ENCODE data around the gene SYK. TPM values are rescaled to one million over a fixed set of nuclear protein-coding genes. Genes with fewer than 3 reads are reported as not detected.

Gene SYK
- total RNA-seq, 1 experiment from 2014 or later = 5.9 TPM

- TF ChIP-seq, protein P1, sequence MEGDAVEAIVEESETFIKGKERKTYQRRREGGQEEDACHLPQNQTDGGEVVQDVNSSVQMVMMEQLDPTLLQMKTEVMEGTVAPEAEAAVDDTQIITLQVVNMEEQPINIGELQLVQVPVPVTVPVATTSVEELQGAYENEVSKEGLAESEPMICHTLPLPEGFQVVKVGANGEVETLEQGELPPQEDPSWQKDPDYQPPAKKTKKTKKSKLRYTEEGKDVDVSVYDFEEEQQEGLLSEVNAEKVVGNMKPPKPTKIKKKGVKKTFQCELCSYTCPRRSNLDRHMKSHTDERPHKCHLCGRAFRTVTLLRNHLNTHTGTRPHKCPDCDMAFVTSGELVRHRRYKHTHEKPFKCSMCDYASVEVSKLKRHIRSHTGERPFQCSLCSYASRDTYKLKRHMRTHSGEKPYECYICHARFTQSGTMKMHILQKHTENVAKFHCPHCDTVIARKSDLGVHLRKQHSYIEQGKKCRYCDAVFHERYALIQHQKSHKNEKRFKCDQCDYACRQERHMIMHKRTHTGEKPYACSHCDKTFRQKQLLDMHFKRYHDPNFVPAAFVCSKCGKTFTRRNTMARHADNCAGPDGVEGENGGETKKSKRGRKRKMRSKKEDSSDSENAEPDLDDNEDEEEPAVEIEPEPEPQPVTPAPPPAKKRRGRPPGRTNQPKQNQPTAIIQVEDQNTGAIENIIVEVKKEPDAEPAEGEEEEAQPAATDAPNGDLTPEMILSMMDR (IDR thresholded peaks at IDR 0.05; ENCODE audit: unreplicated experiment) = no peak
- intact Hi-C loops (cut with micrococcal nuclease) = no loop called here
- ChIA-PET CTCF (interaction anchor here (0.8 kb wide), 1 partner anchor 9 kb away, joined by 4 read pairs; no protein-coding TSS in a partner anchor), POLR2A (interaction anchor here (0.6 kb wide), 1 partner anchor 558 kb away, joined by 3 read pairs; no protein-coding TSS in a partner anchor)
- no peaks in the 10 kb centered on the region for H3K27me3 Mint-ChIP-seq (ENCODE audit: insufficient read depth, unreplicated experiment)
- no peaks in the 10 kb centered on the region for H3K36me3 Mint-ChIP-seq (ENCODE audit: insufficient read depth, unreplicated experiment)
- BruUV-seq (replicated peaks) = no TSS peak
- H3K27ac Mint-ChIP-seq (ENCODE audit: low read depth, unreplicated experiment) = no peak overlapping the region
- no peaks in the 10 kb centered on the region for H3K9me3 Mint-ChIP-seq (ENCODE audit: unreplicated experiment)
- H3K4me3 Mint-ChIP-seq (ENCODE audit: unreplicated experiment) = no peak overlapping the region
- DNase-seq (ENCODE audit: unreplicated experiment) = no peak
- peaks cover 22% of the 10 kb centered on the region for H3K4me1 Mint-ChIP-seq (ENCODE audit: insufficient read depth, unreplicated experiment)
Measured at GRCh38 chr9:90927496-90927895, 125.9 kb downstream of the SYK start.

- Mint-ChIP-seq H3K4me1 (ENCODE audit: insufficient read depth, unreplicated experiment) (peaks cover 15% of the 10 kb centered on the region), H3K4me3 (ENCODE audit: unreplicated experiment) (no peak overlapping the region), H3K9me3 (ENCODE audit: unreplicated experiment) (no peaks in the 10 kb centered on the region), H3K36me3 (ENCODE audit: insufficient read depth, unreplicated experiment) (no peaks in the 10 kb centered on the region), H3K27ac (ENCODE audit: low read depth, unreplicated experiment) (no peak overlapping the region), H3K27me3 (ENCODE audit: insufficient read depth, unreplicated experiment) (no peaks in the 10 kb centered on the region)
- no TSS peak for BruUV-seq (replicated peaks)
- intact Hi-C loops (cut with micrococcal nuclease) = no loop called here
- ChIA-PET POLR2A (interaction anchor here (1.6 to 2.5 kb wide), 2 partner anchors 9 to 14 kb away, joined by 7 read pairs; no protein-coding TSS in a partner anchor), CTCF (interaction anchor here (0.6 to 1.1 kb wide), 3 partner anchors 8 to 466 kb away, joined by 3 to 5 read pairs (median 4); no protein-coding TSS in a partner anchor)
- no peak for DNase-seq (ENCODE audit: unreplicated experiment)
- TF ChIP-seq, protein P1 (IDR thresholded peaks at IDR 0.05; ENCODE audit: unreplicated experiment) = no peak
Measured at GRCh38 chr9:90929626-90930025, 128.0 kb downstream of the SYK start.

GRCh38 chr9:90933468-90933867 is 131.8 kb downstream of the SYK start:
- Mint-ChIP-seq H3K27ac (ENCODE audit: low read depth, unreplicated experiment) (no peak overlapping the region), H3K9me3 (ENCODE audit: unreplicated experiment) (no peaks in the 10 kb centered on the region), H3K36me3 (ENCODE audit: insufficient read depth, unreplicated experiment) (no peaks in the 10 kb centered on the region), H3K4me1 (ENCODE audit: insufficient read depth, unreplicated experiment) (peaks cover 14% of the 10 kb centered on the region), H3K27me3 (ENCODE audit: insufficient read depth, unreplicated experiment) (no peaks in the 10 kb centered on the region), H3K4me3 (ENCODE audit: unreplicated experiment) (no peak overlapping the region)
- TF ChIP-seq, protein P1 (IDR thresholded peaks at IDR 0.05; ENCODE audit: unreplicated experiment) = no peak
- no peak for DNase-seq (ENCODE audit: unreplicated experiment)
- ChIA-PET CTCF (interaction anchor here (1.2 kb wide), 1 partner anchor 10 kb away, joined by 5 read pairs; no protein-coding TSS in a partner anchor), POLR2A (no interaction called here)
- no TSS peak for BruUV-seq (replicated peaks)
- intact Hi-C loops (cut with micrococcal nuclease) = no loop called here

DNA sequence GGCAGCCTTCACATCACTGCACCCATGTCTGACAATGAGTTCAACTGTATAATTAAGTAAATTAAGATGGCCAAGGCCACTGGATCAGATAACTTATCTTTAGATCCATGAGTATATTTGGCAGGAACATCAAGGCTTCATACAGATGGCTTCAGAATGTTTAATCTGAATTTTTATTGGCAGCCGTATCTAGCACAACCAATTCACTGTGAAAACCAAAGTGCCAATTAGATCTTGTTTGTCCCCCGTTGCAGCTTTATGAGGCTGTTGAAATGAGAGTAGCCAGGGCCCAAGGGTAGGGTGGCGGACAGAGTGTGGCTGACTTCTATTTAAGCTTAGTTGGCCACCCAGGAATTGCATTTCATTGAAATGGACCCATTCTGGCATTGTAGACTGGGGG is 137.7 kb downstream of the SYK start:
- no peak overlapping the region for H3K4me3 Mint-ChIP-seq (ENCODE audit: unreplicated experiment)
- peaks cover 33% of the 10 kb centered on the region for H3K4me1 Mint-ChIP-seq (ENCODE audit: insufficient read depth, unreplicated experiment)
- TF ChIP-seq, protein P1 (IDR thresholded peaks at IDR 0.05; ENCODE audit: unreplicated experiment) = no peak
- no TSS peak for BruUV-seq (replicated peaks)
- ChIA-PET CTCF (interaction anchor here (0.6 to 0.9 kb wide), 2 partner anchors 34 to 513 kb away, joined by 3 to 4 read pairs; no protein-coding TSS in a partner anchor), POLR2A (interaction anchor here (0.8 to 1.3 kb wide), 2 partner anchors 18 to 31 kb away, joined by 3 read pairs; no protein-coding TSS in a partner anchor)
- no peak for DNase-seq (ENCODE audit: unreplicated experiment)
- no peaks in the 10 kb centered on the region for H3K36me3 Mint-ChIP-seq (ENCODE audit: insufficient read depth, unreplicated experiment)
- H3K27ac Mint-ChIP-seq (ENCODE audit: low read depth, unreplicated experiment) = no peak overlapping the region
- H3K9me3 Mint-ChIP-seq (ENCODE audit: unreplicated experiment) = peaks cover 8% of the 10 kb centered on the region
- H3K27me3 Mint-ChIP-seq (ENCODE audit: insufficient read depth, unreplicated experiment) = no peaks in the 10 kb centered on the region
- intact Hi-C loops (cut with micrococcal nuclease) = no loop called here

All from MCF 10A (cell line).